GM19324 (cell line): ENCODE measurements around the gene FGF12.
"Not testable (repeated sequence)": the region's sequence is repeated elsewhere in the genome, so short reads cannot be mapped to it uniquely, and the experiment has no call there.

Experiments
- ATAC-seq: cut with Tn5 transposase; IDR thresholded peaks from one replicate; pipeline ENCODE4 v1.9.1; 2021; ENCODE audit warnings: mild to moderate bottlenecking, moderate library complexity; ENCODE audit not compliant: unreplicated experiment, low FRiP score

FGF12 gene

DNA sequence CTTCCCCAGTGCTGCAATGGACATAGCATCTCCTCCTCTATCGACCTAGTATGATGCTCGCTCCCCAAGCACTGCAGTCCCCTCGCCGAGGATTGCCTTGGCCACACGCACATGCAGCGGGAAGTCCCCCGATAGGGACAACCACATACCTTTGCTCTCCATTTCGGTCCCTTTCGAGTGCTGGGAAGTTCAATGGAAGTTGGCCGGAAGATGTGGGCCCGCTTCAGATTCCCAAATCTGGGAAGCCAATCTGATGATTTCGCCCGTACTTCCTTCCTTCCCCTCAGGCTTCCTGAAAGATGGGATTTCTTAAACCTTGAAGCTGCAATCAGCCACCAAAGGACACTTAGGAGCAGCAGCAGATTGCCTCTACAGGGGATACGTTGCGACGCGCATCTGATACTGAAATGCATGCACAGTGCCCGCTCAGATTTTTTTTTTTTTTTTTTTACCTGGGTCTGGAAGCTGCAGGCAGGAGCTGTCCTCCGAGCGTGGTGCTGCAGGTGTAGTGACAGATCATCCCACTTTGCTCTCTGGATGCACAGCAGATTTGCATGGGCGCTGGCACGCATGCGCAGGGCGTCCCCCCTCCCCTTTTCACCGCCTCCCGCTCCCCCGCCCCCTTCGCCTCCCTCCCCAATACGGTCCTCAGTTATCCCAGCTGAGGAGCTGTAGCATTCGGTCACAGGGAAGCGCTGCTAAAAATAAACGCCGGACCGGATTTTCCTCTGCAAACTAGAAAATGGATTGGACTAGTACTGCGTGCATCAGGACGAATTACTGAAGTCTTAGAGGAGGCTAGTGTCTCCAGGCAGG, at the start of gene FGF12:
FGF12 (minus strand) TSS at position 510 of the 816 bp plus-strand sequence.
- ATAC-seq = no peak

DNA sequence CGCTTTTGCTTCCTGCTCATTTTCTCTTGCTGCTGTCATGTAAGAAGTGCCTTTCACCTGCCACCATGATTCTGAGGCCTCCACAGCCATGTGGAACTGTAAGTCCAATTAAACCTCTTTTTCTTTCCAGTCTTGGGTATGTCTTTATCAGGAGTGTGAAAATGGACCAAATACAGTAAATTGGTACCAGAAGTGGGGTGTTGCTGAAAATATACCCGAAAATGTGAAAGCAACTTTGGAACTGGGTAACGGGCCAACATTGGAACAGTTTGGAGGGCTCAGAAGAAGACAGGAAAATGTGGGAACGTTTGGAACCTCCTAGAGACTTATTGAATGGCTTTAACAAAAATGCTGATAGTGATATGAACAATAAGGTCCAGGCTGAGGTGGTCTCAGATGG, 47.0 kb upstream of the FGF12 start:
- ATAC-seq = not testable (repeated sequence)

DNA sequence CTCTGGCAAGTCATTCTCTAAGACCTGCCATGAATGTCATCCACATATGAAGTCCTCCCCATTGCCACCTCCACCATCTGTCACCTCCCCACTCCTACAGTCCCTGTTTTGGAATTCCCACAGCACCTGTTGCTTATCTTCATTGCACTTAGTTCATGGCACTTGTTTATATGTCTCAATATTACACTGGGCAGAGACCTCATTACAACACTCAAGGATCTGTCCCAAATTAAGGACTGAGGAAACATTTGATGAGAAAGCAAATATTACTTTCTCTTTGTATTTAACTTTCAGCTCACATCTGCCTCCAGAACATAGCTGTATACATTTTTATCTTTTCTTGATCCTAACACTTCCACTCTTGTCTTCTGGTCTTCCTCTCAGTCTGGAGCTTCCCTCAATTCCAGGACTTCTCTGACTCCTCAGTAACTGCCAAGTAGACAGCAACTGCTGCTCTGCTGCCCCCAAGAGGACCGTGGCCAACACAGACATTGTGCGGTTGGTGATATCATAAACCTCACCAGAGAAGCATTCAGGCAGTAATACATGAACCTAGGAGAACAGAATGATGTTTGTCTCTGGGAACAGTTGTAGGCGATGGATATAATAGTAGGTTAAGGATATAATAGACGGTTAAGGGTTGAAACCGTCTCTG, 45.0 kb upstream of the FGF12 start:
- ATAC-seq = no peak

DNA sequence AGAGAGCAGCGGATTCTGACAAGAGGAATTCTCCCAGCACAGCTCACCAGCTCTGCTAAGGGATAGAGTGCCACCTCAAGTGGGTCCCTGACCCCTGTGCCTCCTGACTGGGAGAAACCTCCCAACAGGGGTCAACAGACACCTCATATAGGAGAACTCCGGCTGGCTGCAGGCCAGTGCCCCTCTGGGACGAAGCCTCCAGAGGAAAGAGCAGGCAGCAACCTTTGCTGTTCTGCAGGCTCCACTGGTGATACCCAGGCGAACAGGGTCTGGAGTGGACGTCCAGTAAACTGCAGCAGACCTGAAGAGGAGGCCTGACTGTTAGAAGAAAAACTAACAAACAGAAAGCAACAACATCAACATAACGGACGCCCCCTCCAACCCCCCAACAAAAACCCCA, 31.3 kb upstream of the FGF12 start:
- ATAC-seq = no peak

DNA sequence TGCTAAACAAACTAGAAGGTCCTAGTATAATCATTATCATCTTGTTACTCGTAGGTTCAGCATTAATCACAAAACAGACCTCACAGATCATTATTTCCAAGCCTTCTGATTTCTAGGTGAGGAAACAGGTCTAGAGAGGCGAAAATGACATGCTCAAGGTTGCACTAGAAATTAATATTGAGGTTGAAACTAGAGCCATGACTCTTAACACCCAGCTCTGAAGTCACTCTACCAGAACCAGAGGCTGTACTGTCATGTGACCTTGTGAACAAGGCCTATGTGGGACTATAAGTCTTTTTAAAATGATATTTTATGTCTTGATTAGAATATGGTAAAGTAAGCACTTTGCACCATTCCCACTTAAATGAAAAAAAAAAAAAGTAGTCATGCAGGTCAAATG, 23.8 kb upstream of the FGF12 start:
- ATAC-seq = no peak

GRCh38 chr3:192750201-192750600, 22.9 kb upstream of the FGF12 start:
- no peak for ATAC-seq

DNA sequence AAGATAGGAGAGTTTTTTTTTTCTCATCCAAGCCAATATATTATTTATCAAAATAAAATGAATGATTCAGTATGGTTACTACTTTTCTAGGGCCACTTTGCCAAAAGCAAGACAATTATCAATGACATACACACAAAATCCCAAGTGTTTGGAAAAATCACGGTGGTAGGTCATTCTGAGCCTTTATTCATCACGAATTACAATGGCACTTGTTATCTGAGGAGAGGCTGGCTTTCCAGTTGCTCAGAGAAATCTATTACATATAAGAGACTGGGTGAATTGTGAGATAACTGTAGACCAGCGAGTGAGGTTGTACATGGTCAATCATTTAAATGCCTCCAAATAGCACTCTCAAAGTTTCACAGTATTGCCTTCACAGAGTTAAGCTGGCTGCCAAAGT, 20.4 kb upstream of the FGF12 start:
- no peak for ATAC-seq

DNA sequence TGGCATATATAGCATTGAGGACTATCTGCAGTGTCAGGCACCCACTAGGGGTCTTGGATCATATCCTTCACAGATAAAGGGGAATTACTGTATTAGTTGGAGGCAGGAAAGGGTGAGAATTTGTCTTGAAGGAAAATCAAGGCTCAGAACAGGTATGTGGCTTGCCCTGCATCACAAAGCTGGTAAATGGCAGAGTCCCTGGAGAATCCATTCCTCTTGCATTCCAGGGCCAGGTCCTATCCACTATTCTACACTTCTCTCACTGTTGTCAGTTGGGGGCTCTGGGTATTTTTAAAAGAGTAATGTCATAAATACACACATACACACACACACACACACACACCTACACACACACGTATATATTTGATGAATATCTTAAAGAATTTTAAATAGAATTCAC, 19.8 kb upstream of the FGF12 start:
- no peak for ATAC-seq

DNA sequence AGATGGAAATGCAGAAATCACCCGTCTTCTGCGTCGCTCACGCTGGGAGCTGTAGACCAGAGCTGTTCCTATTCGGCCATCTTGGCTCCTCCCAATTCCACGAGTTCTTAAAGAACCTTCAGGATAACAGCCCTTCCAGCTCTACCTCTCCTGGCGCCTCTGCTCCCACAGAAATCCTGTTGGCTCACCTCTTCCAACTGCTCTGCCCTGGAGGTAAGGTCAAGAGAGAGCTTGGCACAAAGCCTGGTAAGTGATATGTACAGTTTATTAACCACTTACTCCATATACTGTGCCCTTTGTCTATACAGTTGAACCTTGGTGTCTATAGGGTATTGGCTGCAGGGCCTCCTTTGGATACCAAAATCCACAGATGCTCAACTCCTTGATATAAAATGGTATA, 17.8 kb upstream of the FGF12 start:
- no peak for ATAC-seq

GRCh38 chr3:192744604-192745003, 17.3 kb upstream of the FGF12 start:
- not testable (repeated sequence) for ATAC-seq

DNA sequence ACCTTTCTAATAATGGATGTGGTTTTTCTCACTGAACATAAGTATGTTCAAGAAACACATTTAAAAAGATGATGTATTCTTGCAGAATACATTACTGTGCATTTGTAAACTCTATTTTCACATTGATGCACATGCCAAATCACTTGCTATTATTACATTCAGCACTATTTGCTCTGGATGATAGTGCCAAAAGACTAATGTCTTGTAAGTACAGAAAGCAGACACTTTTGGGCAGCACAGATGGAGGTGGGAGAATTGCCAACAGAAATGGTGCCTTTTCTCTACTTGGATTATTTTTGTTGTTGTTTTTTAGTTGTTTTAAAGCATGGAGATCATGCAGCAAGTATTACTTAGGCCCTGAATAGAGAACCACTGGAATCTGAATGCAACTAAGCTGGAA, 10.2 kb upstream of the FGF12 start:
- no peak for ATAC-seq

DNA sequence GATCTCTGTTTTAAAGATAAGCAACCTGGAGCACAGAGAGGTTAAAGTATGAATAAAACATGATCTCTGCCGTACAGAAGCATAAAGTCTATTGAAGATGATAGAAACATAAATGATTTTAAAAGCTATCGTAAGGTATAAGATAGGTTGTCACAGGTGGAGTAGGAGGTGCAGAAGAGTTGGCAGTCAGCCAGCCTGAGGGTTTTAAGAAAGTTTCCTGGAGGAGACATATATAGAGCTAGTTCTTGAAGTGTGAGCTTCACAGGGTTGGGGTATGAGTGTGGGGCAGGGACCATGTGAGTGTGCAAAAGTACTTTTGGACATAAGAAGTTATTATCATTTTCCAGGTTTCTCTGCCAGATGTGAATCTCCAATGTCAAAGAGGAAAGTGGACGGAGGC, 3.9 kb upstream of the FGF12 start:
- ATAC-seq = no peak

- no peak for ATAC-seq
These were observed 956 bp downstream of the FGF12 start for GRCh38 chr3:192726385-192726784.

DNA sequence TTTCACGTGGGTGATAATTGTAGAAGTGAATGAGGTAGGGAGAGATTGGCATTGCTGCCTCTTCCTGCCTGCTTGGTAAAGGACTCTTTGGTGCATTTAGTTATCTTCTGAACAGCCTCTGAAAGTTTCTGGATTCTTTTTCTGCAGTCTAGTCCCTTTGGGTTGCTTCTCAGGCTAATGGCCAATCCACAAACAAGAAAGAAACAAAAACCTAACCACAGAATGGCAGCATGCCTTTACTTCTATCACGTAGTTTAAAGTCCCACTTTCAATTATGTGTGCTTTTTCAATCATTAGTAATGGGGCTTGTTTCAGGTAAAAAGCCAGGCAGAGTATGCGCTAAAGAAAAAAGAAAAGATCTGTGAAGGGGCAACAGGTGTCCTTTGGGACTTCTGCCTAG, 7.4 kb downstream of the FGF12 start:
- ATAC-seq = no peak

DNA sequence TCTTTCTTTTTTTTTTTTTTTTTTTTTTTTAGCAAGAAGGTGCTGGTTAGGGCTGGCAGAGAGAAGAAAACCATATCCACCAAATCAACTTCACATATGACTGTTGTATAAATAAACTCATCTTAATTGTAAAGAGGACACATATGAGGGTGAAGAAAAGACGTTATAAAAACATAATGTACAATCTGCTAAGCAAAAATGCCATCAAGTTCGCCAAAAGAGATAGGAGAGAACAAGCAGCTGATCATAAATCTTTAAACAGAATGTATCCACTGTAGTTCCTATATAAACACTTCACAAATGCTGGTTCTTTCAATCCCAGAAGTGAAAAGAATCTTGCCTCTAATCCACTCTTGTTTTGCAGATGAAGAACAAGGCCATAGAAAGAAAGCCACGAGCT, 9.2 kb downstream of the FGF12 start:
- ATAC-seq = no peak

- no peak for ATAC-seq
These were observed 12.2 kb downstream of the FGF12 start for GRCh38 chr3:192715126-192715525.

DNA sequence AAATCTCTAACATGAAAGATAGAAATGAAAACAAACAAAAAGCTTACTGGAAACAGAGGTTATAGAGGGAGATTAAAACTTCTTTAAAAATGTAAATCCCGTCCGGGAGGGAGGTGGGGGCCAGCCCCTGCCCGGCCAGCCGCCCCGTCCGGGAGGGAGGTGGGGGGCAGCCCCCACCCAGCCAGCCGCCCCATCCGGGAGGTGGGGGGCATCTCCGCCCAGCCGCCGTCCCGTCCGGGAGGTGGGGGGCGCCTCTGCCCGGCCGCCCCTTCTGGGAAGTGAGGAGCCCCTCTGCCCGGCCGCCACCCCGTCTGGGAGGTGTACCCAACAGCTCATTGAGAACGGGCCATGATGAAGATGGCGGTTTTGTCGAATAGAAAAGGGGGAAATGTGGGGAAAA, 16.2 kb downstream of the FGF12 start:
- ATAC-seq = not testable (repeated sequence)

GRCh38 chr3:192710366-192710765, 17.0 kb downstream of the FGF12 start:
- no peak for ATAC-seq

- no peak for ATAC-seq
These were observed 21.1 kb downstream of the FGF12 start for GRCh38 chr3:192706272-192706671.

DNA sequence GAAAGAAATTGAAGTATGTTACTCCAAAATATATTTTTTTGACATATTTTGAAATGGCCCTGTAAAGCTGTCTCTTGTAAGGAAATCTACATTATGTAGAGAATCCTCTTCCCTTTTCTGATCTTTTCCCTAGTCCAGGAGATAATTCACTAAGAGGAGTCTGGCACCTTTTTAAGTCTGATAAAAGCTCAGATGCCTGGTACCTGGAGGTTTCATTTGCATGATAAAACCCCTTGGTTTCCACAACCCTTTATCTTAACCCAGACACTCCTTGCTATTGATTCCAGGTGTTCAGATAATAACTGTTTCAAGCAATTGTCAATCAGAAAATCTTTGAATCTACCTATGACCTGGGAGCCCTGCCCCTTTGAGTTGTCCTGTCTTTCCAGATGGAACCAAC, 26.5 kb downstream of the FGF12 start:
- no peak for ATAC-seq

- no peak for ATAC-seq
These were observed 30.3 kb downstream of the FGF12 start for GRCh38 chr3:192696943-192697587.
